HG03103 (cell line): ENCODE measurements around the gene NOL3.

ENCODE experiments used
- ATAC-seq: cut with Tn5 transposase; IDR thresholded peaks from one replicate; pipeline ENCODE4 v1.9.1; 2021; ENCODE audit warnings: low read depth; ENCODE audit not compliant: unreplicated experiment

NOL3 gene

DNA sequence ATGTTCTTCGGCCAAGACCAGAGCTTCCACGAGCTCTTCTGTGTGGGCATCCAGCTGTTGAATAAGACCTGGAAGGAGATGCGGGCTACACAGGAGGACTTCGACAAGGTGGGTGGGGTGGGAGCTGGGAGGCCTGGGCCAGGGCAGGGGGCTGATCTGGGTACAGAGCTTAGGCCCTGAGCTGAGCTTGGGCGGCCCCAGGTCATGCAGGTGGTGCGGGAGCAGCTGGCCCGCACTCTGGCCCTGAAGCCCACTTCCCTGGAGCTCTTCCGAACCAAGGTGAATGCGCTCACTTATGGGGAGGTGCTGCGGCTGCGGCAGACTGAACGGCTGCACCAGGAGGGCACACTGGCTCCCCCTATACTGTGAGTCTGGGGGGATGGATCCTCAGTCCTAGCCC, 32.1 kb downstream of the NOL3 start:
- no peak for ATAC-seq

DNA sequence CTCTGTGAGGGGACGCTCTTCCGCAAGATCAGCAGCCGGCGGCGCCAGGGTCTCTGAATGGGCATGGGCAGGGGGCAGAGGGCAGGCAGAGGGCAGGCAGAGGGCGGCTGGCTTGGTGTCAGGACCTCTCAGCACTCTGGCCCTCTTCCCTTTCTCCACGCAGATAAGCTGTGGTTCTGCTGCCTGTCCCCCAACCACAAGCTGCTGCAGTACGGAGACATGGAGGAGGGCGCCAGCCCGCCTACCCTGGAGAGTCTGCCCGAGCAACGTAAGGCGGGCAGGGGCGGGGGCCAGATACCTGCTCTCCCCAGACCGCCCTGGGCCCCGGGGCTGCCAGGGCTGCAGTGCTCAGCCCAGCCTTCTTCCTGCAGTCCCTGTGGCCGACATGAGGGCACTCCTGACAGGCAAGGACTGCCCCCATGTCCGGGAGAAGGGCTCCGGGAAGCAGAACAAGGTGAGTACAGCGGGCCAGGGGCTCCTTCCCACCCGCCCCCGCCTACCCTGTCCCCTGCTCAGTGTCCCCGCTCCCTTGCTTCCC, 32.7 kb downstream of the NOL3 start:
- ATAC-seq, result no peak

DNA sequence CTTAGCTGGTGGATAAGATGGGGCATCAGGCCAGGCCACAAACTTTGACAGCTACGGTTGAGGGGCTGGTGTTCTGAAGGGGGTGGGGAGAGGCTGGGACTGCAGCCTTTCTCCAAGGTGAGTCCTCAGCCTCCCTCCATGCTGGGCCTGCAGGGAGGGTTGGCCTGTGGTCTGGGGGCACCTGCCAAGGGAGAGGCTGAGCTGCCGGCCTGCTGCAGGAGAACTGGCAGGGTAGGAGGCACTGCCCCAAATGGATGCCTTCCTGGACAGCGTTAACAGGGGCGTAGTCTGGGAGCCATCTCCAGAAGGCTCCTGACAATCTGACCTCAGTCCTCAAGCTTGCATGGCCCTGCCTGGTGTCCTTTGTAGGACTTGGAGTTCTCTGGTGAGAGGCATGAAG, 33.7 kb downstream of the NOL3 start:
- no peak for ATAC-seq

DNA sequence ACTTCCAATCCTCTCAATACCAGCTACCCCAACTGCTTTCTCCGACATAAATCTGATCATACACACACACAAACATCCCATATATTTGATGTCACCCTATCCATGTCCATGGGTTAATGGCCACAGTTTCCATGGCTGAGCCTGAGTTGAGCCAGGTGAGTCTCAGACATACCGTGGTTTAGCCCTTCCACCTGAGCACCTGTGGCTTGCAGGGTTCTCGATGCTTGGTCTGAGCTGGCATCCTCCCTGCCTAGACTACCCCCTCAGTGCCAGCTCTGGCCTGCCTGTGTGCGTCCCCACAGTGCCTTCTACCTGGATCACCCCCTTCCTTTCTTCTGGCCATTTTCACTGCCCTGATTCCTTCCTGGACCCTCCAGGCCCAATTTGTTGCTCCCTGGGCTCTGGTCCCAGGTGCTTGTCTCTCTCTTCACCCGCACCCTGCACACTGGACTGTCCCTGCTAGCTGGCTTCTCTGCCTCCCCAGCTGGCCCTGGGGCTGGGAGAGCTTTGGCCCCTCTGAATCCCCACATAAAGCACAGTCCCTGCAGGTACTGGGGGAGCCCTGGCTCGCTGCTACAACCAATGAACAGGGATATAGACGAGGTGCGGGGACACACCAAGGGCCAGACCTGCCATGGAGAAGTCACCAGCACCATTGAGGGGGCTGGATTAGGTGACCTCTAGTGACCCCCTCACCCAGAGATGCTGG, 35.9 kb downstream of the NOL3 start:
- no peak for ATAC-seq

DNA sequence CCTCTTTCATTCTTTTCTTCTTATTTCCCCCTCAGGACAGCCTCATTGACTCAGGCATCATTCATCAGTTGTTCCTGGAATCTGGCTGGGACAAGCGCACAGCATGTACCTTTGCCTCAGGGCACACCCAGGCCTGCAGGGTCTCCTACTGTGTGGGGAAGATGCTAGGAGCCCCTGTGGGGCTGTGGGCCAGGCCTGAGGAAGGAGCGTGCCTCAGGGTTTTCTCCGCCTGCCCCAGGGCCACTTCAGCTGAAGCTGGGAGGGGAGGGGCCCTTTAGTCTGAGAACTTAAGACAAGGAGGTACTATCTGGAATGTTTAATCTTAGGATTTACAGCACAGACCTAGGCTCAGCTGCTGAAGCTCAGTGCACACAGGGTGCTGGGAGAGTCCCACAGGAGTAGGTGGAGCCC, 36.5 kb downstream of the NOL3 start:
- no peak for ATAC-seq

DNA sequence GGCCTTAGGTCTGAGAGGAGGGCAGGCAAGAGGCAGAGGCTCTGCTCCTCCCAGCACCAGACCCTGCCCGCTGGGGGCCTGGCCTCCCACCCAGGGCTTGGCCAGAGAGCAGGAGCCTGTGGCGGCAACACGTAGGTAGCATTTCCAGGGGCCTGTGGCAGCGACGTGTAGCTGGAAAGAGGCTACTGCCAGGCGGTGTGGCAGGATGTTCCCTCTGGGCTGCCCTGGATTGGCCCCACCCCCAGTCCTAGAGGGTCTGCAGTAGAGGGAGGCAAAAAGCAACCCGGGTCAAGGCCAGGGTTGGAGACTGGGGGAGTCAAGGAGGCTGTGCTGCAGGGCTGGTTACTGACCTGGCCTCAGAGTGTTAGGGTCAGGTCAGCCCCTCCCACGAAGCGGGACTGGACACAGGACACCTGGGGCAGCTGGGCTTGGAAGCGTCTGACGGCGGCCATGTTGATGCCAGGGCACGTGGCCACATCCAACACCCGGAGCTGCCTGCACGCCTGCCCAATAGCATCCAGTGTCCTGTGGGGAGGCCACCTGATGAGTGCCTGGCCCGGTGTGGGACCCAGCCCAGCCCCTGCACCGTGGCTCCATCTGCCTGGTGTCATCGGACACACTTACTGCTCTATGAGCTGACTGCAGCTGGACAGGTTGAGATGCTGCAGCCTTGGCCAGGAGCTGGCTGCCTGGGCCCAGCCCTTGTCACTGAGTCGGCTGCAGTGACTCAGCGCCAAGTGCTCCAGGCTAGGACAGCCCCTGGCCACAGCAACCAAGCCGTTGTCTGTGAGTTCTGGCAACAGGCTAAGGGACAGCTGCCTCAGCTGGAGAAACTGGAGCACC, 37.1 kb downstream of the NOL3 start:
- ATAC-seq, result no peak

DNA sequence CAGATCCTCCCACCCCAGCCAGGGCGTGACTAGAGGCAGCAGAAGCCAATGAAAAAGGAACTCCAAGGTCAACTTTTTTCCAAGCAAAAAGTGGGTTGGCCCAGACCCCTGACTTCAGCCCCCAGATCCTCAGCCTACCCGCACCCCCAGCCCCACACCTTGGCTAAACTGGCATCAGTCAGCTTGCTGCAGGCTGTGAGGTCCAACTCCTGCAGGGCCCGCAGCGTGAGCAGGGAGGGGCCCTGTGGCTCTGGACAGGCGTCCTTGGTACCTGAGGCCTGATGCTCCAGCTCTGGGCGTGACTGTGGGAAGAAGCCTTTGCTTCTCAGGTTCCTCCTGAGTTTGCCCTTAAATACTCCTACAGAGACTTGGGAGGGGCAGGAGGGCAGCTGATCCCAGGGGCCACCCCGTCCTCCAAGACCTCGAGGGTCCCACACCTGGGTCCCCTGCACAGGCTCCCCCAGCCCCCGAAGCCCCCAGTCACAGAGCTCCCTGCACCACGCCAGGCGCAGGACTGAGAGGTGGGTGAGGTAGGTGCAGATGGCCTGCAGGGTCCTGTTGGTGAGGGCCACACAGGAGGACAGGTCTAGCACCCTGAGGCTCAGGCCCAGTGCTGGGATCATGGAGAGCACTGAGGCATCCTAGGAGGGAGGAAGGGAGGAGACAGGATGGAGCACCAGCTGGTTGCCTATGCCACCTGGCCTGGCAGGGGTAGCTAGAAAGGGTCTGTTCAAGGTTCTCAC, 38.0 kb downstream of the NOL3 start:
- no peak for ATAC-seq

DNA sequence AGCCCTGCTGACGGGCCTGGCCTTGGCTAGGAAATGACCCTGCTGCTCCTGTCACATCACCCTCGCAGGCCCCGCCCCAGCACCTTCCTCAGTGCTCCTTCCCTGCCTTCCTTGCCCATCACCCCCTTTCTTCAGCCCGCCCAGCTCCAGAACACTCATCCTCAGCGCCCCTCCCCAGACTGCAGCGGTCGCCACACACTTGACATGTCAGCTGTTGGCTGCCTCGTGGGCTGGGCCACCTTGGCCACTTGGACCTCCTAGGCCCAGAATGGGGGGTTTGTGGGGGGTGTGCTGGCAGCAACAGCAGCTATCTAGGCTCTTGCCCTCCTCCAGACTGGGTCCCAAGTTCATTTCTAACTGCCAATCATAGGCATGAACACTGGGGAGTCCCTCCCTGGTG, 39.2 kb downstream of the NOL3 start:
- no peak for ATAC-seq

DNA sequence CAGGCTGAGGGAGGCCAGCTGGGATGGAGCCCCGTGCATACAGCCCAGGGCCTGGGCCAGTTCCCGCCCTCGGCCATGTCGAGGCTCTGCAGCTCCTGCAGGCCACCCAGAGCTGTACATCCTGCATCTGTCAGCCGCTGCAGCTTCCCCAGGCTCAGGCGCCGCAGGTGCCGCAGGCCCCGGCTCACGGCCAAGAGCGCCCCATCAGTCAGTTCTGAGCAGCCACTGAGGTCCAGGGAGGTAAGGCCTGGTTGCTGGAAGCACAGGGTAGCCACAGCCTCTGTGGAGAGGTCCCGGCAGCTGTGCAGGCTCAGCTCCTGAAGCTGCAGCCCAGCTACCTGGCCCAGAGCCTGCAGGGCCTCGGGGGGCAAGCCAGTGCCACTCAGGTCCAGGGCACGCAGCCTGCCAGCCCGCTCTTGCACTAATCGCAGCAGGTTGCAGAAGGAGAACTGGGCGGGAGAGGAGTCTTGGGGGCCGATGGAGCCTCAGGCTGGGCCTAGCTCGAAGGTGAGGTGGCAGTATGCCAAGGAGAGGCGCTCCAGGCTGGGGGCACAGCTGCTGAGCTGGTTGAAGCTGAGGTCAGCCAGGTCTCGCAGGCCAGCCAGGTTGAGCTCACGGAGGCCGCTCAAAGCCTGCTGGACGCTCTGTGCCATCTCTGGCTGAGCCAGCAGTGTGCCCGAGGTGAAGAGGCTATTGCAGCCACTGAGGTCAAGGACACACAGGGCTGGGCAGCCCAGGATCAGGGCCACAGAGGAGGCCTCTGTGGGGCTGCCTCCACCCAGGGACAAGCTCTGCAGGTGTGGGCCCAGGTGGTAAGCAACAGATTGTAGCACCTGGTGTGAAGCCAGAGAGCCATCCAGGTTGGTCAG, 40.0 kb downstream of the NOL3 start:
- ATAC-seq, result no peak

DNA sequence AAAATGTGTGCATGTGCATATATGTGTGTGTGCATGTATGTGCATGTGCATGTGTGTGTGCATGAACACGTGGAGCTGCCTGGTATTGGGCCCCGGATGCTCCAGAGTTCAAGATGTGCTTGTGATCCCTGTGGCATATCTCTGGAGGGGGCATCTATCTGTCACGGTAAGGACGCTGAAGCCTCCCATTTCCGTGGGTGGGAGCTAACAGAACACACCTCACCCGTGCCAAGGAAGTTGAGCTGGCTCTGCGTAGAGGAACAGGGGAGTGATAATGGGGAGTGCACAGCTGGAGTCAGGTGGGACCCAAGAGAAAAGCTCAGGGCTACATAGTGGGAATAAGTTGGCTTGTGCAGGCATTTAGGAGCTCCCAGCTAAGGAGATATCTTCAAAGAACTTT, 41.3 kb downstream of the NOL3 start:
- ATAC-seq, result no peak

DNA sequence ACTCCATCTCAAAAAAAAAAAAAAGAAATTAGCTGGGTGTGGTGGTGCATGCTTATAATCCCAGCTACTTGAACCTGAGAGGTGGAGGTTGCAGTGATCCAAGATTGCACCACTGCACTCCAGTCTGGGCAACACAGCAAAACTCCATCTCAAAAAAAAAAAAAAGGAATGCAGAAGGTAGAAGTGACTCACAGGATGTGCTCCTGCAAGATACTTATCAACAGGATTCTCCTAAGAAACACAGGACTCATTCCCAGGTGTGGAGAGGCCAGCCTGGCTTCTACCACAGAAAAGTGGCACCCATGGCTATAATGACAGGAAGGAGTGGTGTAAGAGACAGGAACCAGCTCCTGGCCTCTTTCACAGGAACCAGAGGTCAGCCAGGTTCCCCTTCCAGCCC, 42.4 kb downstream of the NOL3 start:
- no peak for ATAC-seq

DNA sequence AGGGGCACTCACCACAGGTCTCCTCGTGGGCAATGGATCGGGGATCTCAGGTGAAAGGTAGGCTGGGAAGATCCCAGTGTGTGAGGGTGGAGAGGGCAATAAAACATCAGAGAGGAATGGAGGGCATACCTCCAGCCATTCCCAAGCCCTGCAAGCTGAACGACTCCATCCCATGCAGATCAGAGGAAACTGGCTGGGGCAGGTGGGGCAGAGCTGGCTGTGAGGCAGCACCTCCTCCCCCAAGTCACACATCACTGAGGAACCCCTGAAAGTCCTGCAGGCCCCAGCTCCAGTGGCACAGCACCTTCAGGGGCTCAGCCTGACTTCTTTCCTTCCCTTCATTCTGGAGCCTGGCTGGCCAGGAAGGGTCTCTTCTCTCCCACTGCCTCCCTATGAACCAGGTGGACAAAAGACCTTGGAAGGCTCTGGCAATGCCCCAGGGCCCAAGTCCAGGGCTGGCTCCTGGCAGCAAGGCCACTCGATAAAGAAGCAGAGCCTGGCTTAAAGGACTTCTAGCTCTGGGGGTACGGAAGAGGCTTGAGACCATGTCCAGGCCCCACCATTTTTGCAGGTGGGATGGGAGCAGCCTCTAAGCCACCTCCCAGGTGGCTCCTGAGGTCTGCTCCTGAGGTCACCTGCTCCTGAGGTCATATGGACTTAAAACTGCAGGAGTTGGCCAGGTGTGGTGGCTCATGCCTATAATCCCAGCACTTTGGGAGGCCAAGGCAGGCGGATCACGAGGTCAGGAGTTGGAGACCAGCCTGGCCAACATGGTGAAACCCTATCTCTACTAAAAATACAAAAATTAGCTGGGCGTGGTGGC, 43.1 kb downstream of the NOL3 start:
- ATAC-seq, result no peak

DNA sequence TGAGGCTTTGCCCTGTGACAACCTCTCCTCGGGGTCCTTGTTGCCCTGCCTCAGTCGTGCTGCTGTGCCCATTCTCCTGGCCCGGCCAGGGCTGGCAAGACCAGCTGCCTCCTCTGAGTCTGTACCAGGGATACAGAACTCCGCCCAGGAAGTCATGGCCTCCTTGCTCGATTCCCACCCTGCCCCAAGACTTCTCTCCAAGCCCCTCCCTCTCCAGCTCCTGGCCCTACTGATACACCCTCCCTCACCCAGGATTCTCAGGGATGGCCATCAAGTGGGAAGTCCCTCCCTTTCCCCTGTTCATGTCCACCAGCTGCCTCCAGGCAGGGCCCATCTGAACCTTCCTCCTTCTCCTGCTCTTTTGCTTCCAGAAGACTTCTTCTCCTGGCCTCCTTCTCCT, 45.4 kb downstream of the NOL3 start:
- ATAC-seq, result no peak

DNA sequence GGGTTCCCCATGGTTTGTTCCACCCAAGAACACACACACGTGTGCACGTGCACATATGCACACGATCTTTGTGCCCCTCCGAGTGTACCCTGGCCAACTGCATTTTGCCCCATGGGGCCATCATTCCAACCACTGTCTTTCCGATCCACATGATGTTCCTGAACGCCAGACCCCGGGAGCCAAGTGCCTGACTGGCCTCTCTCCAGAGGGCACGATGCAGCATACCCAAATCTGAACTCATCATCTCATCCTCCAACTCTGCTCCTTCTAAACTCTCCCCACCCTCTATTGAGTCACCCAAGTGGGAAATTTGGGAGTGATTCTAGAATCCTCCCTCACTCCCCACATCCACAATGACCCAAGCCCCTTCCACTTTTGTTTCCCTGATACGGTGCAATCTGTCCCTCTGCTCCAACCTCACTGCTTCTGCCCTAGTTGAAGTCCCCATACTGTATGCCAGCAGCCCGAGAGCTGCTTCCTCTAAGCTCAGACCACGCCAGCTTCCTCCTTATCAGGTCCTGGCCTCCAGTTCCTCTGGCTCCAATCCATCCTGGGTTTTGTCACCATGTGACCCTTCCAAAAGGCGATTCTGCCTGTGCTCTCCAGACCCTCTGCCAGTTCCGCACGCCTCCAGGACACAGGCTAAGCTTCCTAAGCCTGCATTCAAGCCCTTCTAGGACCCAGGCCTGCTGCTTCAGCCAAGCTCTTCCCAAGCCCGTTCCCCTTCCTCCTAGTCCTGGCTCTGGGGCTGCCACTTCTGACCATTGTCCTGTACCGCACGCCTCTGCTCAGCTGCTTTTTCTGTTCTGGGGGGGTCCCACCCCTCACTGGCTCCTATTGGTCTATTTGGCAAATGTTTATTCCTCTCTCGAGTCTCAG, 46.5 kb downstream of the NOL3 start:
- no peak for ATAC-seq

DNA sequence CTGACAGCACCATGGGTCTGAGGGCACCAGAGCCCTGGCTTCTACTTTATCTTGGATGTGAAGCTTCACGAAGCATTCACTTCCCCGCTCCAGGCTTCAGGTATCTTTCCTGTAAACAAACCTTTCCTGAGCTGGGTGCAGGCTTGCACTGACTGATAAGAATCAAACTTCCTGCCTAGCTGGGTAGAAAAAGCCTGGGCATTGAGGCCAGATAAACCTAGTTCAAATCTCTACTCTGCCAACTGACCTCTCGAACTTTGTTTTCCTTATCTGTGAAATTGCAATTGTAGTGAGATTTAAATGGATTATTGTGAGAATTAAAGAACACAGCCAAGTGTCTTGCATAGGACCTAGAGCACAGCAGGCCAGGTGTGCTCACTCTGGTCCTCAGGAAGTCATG, 53.7 kb downstream of the NOL3 start:
- ATAC-seq, result no peak
